ENCODE measurements around the gene PTPRM.

The PTPRM gene

DNA sequence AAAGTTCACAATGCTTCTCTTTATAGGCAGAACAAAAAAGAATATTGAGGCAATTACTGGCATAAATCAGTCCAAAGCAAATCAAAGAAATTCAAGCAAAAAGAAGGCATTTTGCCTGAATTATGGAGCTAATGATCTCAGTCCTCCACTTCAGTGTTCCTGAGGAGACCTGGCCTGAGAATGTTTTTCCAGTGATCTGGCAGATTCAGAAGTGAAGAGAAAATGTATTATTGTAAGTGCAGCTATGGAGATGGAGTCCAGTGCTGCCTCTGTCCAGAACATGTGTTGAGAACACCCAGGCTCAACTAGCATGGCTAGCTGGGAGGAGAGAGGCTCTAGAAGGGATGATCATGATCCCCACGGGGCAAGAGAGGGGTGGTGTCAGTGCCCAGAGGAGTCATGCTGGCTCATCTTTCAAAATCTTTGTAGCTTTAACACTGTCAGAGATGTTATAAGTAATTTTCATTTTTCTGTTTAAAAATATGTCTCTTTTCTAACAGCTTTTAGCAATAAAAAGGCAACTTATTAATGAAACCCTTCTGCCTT is 675.1 kb downstream of the PTPRM start:
- DNase-seq (ENCODE audit: low read depth) = no peak

DNA sequence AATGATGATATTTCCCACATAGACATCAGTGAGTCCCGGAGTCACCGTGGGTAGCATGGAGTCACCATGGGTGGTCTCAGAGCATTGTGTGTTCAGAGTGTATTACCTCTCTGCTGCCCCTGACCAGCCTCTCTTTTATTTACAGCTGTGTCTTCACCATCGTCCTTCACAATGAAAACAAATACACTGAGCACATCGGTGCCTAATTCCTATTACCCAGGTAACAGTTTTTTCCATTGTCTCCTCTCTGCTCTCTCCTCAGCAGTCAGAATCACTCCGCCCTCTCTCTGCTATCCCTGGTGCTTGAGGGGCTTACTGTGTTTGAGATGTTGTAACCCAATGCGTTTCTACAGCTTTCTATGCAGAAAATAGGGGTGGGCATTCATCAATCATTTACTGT is 680.6 kb downstream of the PTPRM start:
- no peak for DNase-seq (ENCODE audit: low read depth)

DNA sequence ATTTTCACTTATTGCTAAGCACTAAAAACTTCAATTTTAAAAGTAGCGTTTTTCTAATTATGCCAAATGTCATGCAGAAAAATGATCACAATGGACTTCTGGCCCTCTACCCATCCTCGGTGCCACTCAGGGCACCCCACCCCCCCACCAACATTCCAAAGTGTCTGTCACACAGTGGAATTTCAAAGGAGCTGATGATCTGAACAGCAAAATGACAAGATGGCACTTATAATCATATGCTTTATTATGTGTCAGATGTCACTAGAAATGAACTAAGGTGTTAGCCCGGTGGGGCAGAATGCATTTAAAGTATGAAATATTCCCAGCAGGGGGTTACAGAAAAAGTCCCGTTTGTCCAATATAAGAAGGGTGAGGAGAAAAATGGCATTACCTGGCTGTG is 681.5 kb downstream of the PTPRM start:
- no peak for DNase-seq (ENCODE audit: low read depth)

DNA sequence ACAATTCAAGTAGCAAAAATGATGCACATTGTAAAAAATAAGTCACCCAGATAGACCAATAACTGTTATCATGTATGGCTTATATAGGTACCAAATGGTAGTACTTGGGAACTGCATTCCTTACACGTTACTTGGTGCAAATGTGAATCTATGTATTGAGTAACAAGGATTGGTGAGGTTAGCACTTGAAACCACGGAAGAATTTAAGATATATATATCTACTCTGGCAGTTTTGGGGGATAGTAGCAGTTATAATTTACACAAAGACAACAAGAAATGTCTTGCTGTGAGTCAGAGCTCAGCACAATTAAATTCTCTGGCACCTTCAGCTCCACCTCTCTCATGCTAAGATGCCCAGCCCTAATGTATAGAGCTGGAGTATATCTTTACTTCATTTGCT is 682.7 kb downstream of the PTPRM start:
- no peak for DNase-seq (ENCODE audit: low read depth)

DNA sequence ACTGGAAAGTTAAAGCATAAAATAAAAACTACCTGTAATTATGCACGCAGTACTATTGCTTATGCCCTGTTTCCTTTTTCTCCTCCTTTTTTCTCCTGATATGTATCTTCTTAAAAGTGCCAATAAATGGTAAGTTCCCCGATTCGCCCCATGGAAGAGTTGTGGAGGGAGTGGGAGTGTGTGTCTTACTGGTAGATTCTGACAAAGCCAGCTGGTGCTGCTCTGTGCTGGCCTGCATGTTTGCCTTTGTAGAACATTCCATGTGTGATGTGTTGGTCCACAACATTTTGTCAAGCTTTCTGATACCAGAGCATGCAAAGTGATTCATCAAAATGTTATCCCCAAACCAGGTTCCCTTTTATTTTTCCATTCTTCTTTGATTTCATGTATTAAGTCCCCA is 685.3 kb downstream of the PTPRM start:
- no peak for DNase-seq (ENCODE audit: low read depth)

DNA sequence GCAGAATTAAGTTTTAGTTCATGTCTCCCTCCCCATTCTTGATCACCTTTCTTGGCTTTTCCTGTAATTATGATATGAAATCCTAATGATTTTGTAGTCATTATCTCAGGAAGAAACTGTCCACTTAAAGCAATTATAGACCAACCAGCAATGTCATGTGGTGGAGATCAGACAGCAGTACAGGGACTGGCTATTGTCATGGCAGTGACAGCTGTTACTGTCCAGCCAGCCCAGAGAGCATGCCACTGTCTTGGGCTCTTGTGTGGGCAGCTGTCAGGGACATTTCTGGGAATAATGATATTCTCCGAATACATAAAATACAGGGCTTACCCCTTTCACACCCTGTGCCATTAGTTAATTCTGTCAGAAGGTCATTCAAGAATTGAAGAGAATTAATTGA is 686.8 kb downstream of the PTPRM start:
- DNase-seq (ENCODE audit: low read depth) = no peak

DNA sequence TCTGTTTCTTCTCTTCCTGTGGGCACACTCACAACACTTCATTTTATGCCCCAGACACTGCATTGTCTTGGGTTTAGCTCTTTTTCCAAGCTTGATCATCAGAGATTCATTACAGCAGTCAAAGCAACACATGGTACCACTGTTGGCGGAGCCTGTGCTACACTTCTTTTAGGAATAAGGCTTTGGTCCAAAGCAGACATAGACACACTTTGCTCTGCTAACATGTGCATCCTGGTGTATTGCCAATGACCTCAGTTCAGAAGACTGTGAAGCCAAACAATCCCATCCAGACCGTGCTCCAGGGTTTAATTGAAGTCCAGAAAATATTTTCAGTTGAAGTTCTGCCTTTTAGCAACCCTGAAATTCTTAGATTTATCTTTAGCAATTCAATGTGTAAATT is 687.5 kb downstream of the PTPRM start:
- no peak for DNase-seq (ENCODE audit: low read depth)

DNA sequence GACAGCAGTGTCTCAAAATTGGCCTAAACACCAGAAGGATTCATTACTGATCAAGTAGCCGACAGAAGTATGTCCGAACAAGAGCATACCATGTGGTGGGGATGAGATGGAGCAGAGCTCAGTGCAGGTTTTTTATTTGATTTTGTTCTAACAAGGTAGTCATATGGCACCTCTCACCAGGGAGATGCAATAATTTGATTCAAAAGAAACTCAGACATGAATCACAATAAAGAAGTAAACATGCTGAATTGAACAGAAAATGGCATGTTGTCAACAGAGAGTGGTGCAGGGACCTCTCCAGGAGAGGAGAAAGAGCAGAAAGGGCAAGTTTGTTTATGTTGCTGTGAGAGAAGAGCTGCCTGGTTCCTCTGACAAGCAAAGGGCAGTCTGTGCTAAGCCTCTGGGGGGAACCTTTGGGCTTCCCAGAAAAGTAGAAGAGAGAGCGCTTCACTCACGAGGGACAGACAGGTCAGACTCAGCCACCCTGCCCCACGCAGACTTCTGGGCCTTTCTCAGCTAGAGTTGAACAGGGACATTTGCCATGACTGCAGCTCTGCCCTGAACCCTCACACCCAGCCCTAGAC is 690.8 kb downstream of the PTPRM start:
- no peak for DNase-seq (ENCODE audit: low read depth)

DNA sequence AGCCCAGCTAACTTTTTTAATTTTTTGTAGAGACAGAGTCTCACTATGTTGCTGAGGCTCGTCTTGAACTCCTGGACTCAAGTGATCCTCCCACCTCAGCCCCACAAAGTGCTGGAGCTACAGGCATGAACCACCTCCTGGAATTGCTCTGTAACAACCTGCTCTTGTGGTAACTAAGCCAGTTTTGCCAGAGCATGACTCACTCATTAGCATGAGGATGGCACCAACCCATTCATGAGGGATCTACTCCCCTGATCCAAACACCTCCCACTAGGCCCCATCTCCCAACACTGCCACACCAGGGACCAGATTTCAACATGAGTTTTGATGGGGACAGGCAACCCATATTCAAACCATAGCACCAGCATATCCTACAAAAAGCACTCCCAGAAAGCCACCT is 693.2 kb downstream of the PTPRM start:
- no peak for DNase-seq (ENCODE audit: low read depth)

DNA sequence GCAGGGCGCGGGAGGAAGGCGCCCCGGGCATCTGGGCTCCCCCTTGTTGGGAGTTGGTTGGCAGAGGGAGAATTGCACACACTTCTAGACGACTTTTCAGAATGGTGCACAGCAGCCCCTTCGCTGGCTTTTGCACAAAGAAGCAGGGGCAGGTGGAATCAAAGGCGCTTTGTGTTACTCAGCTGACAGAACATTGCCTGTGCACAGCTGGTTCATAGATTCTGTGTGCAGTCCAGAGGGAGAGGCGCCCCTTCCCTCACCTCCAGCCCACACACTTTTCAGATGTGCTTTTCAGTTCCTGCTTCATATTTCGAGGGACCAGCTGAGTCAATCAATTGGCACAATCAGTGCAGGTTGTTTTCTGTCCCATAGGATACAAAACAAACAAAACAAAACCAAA is 693.7 kb downstream of the PTPRM start:
- DNase-seq (ENCODE audit: low read depth) = no peak

DNA sequence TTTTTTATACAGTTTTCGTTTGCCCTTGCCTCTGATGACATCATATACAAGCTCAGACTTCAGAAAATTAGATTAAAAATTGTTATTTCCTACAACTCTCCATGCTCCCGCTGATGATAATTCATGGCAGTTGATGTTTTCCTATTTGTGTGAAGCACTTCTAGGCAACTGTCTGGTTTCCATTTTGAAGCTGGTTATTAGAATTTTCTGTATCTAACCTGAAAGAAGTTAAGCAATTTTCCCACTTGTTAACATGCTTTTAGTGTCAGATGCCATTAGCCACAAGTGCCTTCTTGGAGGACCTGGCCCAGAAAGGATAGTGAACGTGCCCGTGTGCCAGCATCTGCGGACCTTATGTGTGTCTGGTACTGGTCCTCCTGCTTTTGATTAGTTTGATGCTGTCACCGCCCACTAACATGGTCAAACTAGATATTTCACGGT is 694.6 kb downstream of the PTPRM start:
- DNase-seq (ENCODE audit: low read depth) = no peak

DNA sequence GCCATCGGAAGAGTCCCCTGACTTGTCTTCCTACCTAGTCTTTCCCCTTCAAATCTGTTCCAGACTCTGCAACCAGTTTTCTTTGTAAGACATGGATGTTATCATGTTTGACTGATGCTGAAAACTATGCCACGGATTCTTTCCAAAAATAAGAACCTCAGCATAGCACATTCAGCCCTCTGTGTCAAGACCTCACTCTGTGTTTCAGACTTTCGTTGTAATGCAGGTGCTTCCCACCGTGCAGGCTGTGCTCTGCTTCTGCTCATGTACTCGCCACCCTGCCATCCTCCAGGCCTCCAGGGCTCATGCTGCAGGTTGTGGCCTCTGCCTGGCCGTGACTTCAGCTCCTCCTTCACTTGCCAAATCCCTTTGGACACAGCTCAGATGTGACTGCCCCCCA is 695.1 kb downstream of the PTPRM start:
- DNase-seq (ENCODE audit: low read depth) = no peak

DNA sequence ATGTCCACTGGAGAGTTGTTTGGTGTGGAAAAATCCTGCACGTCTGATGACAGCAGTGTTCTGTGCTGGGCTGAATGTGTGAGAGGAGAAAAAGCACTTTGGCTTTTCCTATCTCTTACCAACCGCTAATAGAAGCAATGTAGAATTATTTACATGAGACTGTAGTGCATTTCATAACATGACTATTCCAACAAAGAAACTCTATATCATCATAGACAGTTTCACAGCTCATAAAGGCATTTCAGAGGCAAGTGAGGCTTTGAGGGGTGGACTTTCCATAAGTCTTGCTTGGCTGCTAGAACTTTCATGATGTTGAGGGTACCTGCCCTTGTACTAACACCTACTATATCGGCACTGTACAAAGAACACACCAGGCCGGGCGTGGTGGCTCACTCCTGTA is 697.0 kb downstream of the PTPRM start:
- no peak for DNase-seq (ENCODE audit: low read depth)

DNA sequence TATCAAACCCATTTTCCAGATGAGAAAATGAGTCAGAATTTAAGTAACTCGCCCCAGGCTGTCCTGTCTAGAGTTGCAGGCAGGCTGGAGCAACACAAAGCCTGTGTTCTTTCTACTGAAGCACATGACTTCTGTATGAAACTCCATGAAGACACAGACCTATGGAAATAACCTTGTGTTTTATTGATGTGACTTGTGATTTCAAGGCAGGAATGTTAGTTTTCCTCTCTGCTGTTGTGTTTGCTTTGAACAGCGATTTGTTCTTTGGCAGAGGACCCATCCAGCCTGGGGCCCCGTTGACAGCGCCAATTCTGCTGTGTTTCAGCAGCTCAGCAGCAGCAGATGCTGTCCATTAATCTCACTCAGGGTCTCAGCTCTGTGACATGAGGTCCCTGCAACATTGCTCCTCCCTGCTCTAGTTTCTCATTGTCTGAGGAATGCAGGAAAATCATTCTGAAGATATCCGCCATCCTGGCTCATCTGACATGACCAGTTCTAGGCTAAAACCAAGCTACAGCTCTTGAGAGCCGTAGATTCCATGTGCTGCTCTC is 697.8 kb downstream of the PTPRM start:
- DNase-seq (ENCODE audit: low read depth) = no peak

DNA sequence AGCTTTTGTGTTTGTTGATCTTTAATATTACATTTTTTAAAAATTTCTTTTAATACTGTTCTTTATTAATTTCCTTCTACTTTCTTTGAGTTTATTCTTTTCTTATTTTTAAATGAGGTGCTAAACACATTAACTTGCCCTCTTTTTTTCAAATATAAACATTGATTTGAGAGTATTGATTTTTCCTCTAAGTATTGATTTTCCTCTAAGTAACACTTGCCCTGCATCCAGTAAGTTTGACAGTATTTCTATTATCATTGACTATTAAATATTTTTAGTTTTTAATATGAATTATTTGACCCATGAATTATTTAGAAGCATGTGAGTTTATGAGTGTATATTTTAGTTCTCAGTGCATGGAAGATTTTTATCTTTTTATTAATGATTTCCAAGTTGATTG is 705.1 kb downstream of the PTPRM start:
- no peak for DNase-seq (ENCODE audit: low read depth)

DNA sequence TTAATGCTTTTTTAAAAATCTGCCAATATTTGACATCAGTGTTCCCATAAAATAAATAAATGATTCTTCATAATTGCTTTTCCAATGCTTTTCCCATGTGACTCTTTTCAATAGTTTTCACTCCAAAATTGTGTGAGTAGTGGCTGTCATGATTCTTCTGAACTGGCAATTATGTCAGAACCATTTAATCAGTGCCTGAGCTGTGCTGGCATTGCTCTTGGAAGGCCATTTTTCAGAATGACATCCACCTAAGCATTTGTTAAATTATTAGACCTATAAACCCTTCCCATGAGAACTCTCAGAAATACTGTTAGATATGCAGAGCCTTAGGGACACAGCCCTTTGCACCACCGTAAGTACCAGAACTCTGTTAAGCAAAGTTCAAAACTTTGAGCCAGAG is 707.3 kb downstream of the PTPRM start:
- no peak for DNase-seq (ENCODE audit: low read depth)

DNA sequence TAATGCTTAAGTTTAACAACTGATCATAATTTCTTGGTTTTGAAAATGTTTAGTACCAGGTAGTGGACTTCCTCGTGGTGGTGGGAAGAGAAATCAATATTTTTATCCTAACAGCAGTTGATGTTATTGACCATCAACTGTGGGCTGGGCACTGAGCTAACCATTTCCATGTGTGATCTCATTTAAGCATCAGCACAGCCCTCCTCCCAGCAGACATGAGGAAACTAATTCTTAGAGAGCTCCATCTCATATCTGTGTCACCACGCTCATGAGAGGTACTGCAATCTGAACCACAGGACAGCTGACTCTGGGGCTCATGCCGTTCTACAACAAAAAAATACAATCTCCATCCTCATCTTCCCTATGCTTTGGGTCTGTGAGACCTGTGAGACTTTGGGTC is 709.3 kb downstream of the PTPRM start:
- no peak for DNase-seq (ENCODE audit: low read depth)

DNA sequence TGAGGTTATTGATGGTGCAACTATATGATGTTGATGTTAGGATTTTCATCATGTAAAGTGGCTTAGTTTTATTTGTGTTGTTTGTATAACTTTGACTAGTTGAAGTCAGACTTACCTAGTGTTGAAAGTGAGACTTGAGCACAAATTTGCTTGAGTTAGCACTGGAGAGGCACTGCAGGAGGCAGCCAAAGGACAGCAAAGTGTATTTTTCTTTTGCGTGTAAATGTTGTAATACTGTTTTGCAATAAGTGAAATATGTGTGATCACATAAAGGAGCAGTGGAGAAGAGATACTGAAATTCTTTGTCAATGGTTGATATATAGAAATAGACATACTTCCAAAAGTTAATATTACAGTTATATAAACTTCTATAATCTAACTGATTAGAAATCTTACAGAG is 710.2 kb downstream of the PTPRM start:
- DNase-seq (ENCODE audit: low read depth) = no peak

DNA sequence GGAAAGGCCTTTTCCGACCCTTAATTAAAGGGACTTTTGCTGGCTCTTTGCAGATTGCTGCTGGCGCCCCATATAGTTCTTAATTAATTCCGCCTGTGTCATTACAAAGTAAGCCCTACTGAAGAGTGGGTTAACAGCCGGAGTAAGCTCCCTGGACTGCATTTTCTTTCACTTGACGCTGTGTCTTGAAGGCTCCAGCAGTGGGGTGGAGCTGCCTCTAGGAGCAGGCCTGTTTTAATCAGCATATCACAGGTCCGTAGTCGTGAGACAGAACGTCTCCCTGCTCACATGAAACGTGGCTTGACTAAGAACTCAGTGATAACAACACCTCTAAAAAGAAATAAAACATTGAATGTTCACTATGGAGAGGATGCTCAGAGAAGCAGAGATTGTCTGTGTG is 712.2 kb downstream of the PTPRM start:
- DNase-seq (ENCODE audit: low read depth) = no peak

DNA sequence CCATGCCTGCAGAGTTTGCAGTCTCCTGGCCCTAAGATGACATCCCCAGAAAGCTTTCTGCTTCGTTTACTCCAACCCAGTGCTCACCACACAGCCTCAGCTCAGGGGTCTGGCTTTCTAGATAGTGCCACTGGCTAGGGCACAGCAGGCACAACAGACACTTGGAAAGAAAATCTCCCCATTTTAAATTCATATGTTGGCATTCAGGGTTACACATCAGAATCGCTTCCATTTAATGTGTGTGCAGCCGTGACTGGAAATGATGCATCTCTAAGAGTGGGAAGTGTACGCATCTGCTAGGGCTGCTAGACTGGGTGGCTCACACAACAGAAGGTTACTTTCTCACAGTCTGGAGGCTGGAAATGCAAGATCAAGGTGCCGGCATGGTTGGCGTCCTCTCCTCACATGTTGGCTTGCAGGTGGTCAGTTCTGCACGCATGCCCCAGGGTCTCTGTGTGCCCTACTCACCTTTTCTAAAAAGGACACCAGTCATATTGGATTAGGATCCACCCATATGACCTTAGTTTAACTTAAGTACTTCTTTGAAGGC is 712.7 kb downstream of the PTPRM start:
- DNase-seq (ENCODE audit: low read depth) = no peak

DNA sequence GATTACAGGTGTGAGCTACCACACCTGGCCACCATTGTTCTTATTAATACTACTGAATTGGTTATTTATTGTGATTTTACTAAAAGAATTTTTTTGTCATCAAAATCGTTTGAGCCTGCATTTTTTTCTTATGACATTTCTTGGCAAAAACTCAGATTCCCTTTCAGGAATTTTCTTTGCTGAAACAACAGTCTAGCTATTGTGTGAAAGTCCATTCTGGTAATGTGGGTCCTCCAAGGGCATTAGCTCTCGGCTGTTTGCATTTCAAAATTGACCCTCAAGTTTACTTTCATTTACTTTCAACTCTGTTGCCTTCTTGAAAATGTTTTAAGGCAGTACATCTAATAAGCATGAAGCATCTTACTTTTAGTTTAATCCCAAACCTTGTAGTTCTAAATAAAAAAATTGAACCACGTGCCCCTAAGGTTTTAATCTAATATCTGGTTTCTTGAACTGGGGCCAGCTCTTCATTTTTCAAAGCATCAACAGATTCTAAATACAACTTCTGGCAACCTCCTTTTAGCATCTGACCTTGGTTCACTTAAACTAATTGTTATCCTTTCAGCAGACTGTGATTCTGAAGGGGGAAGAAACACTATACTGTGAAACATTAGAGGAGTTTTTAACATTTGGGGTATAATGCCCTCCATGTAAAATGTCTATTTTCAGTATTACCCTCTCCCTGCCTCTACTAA is 716.9 kb downstream of the PTPRM start:
- no peak for DNase-seq (ENCODE audit: low read depth)

DNA sequence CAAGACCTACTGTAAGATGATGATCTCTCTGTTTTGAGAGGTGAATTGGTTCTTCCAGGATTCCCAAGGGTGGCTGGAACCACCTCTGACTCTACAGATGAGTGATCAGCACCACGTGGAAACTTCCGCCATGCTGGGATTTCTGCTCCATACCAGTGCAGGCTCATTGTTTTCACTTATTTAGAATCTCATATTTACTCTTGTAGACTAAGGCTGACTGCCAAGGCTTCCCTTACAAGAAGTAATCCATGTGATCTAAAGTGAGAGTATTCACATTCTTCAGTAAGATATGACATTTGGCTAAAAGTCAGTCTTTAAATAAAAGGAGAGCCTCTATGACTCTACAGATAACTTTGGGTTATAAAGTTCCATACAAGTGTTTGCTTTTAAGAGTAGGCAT is 719.2 kb downstream of the PTPRM start:
- DNase-seq (ENCODE audit: low read depth) = no peak

DNA sequence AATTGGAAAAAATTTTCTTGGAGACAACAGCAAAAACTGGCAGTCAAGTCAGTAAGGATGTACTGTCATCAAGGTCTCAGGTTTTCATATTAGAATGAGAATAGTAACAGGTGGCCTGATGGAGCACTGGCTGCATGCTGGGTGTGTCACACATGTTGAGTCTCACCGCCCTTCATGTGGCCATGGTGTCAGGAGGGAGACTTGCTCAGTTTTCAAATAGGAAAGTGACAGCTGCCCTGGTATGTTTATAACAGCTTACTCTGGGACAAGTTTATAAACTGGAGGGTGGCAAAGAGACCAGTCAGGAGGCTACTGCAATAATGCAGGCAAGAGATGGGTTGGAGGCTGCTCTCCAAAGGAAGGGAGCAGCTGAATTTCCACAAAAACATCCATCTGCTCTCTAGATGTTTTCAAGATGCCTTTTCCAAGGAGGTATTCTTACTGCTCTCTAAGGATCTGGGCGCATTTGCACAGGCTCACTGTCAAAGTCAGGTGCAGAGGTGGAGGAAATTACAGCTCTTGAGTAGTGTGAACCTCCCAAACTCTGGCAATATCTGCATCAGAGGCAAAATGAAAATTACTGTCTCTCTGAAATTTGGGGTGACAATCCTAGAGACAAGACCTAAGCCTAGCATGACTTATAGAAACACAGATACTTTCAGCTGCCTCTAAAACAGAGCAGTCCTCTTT is 720.2 kb downstream of the PTPRM start:
- no peak for DNase-seq (ENCODE audit: low read depth)

All from activated T-helper 9 cell treated with anti-CD3 and anti-CD28 coated beads, Interleukin-2, amount 50 U/mL, for 16 hours (primary cell).